ENCODE data around the gene SRP68. TPM values are rescaled to one million over a fixed set of nuclear protein-coding genes. Genes with fewer than 3 reads are reported as not detected.
"Not testable (repeated sequence)": the region's sequence is repeated elsewhere in the genome, so short reads cannot be mapped to it uniquely, and the experiment has no call there.

SRP68 gene
- polyA plus RNA-seq, 1 of the 3 experiments (the other 2 are of a cell fraction), result 76.8 TPM

- no peaks in the 10 kb centered on the region for H3K27me3 ChIP-seq (ENCODE audit: insufficient read depth)
- H3K4me3 ChIP-seq (ENCODE audit: low read depth in 2 of 2, low read length in 1 of 2), result no peak overlapping the region
- peaks cover 52 to 70% of the 10 kb centered on the region in 2 experiments for H3K36me3 ChIP-seq (replicated peaks in 1 of 2; ENCODE audit: control insufficient read depth in 1 of 2, insufficient read depth in 2 of 2, low read length in 1 of 2)
- H2AFZ ChIP-seq (ENCODE audit: low read depth), result no peak overlapping the region
- peaks cover 51% of the 10 kb centered on the region for H3K79me2 ChIP-seq (ENCODE audit: insufficient read depth)
- CTCF ChIA-PET, result interaction anchor here (0.8 to 3.3 kb wide), 5 partner anchors 52 to 234 kb away, joined by 3 to 16 read pairs (median 4); no protein-coding TSS in a partner anchor
- H3K9me3 ChIP-seq, result no peaks in the 10 kb centered on the region
- H3K4me2 ChIP-seq, result no peak overlapping the region
- peaks cover 0 to 2% of the 10 kb centered on the region in 2 experiments; a peak in 1 of 4 replicates for H3K4me1 ChIP-seq (ENCODE audit: control insufficient read depth in 1 of 2, insufficient read depth in 2 of 2, low read depth in 1 of 2, low read length in 1 of 2)
- POLR2A ChIA-PET, result interaction anchor here (0.6 kb wide), 1 partner anchor 297 kb away, joined by 6 read pairs; no protein-coding TSS in a partner anchor
- peaks cover 15% of the 10 kb centered on the region for H4K20me1 ChIP-seq (ENCODE audit: insufficient read depth)
- H3K9ac ChIP-seq, result no peak overlapping the region
- TF ChIP-seq YY1 (IDR thresholded peaks at IDR 0.05; ENCODE audit: low read depth), result no peak
- no peak for TF ChIP-seq IRF3 (IDR thresholded peaks at IDR 0.05; ENCODE audit: low read depth, low read length)
- TF ChIP-seq RFX5 (IDR thresholded peaks at IDR 0.05; ENCODE audit: low read length), result no peak
- no peak for TF ChIP-seq EZH2phosphoT487 (IDR thresholded peaks at IDR 0.05; ENCODE audit: borderline replicate concordance, low read depth)
- TF ChIP-seq TCF12 (IDR thresholded peaks at IDR 0.05), result no peak
- no peak for TF ChIP-seq MXI1 (IDR thresholded peaks at IDR 0.05; ENCODE audit: low read depth, low read length)
- no peak for TF ChIP-seq GABPA (IDR thresholded peaks at IDR 0.05; ENCODE audit: low read depth)
- TF ChIP-seq NRF1 (IDR thresholded peaks at IDR 0.05; ENCODE audit: low read depth, low read length), result no peak
- TF ChIP-seq FOXJ3 (CRISPR knock-in tag; IDR thresholded peaks at IDR 0.05), result no peak
- no peak for TF ChIP-seq TEAD4 (IDR thresholded peaks at IDR 0.05; ENCODE audit: borderline replicate concordance, insufficient read depth)
- TF ChIP-seq RCOR1 (IDR thresholded peaks at IDR 0.05; ENCODE audit: low read length), result no peak
- TF ChIP-seq POLR2AphosphoS5 (IDR thresholded peaks at IDR 0.05; ENCODE audit: low read depth, low read length), result no peak
- no peak for TF ChIP-seq RAD21 (IDR thresholded peaks at IDR 0.05; ENCODE audit: low read length)
- no peak for TF ChIP-seq FOXM1 (IDR thresholded peaks at IDR 0.05; ENCODE audit: low read depth)
- no peak for TF ChIP-seq CHD2 (IDR thresholded peaks at IDR 0.05; ENCODE audit: low read length, partially characterized antibody)
- no peak for TF ChIP-seq SIN3A (IDR thresholded peaks at IDR 0.05; ENCODE audit: borderline replicate concordance, low read depth, low read length)
- WGBS (ENCODE audit: low lambda C conversion rate), result 91% methylated on average over 4 of the region's 4 CpGs
- peaks cover 9% of the 10 kb centered on the region for H3F3A ChIP-seq (replicated peaks; ENCODE audit: insufficient read depth)
- no peaks in the 10 kb centered on the region for H3K9me2 ChIP-seq
- no peak for DNase-seq
- no peak overlapping the region for H3K27ac ChIP-seq (ENCODE audit: low read depth in 2 of 2, low read length in 1 of 2)
Observed at GRCh38 chr17:76065775-76066174, 6.5 kb downstream of the SRP68 start.

GRCh38 chr17:76063875-76064546 lies 8.3 kb downstream of the SRP68 start:
- DNase-seq, result no peak
- Histone ChIP-seq H3K27me3 (ENCODE audit: insufficient read depth) (no peaks in the 10 kb centered on the region), H3K4me1 (ENCODE audit: control insufficient read depth in 1 of 2, insufficient read depth in 2 of 2, low read depth in 1 of 2, low read length in 1 of 2) (no peaks in the 10 kb centered on the region), H2AFZ (ENCODE audit: low read depth) (no peak overlapping the region), H3K9me2 (no peaks in the 10 kb centered on the region), H3K36me3 (replicated peaks in 1 of 2; ENCODE audit: control insufficient read depth in 1 of 2, insufficient read depth in 2 of 2, low read length in 1 of 2) (peaks cover 60 to 79% of the 10 kb centered on the region in 2 experiments), H3K79me2 (ENCODE audit: insufficient read depth) (peaks cover 33% of the 10 kb centered on the region), H3K9ac (no peak overlapping the region), H3K4me2 (no peak overlapping the region), H3K9me3 (no peaks in the 10 kb centered on the region), H3K4me3 (ENCODE audit: low read depth in 2 of 2, low read length in 1 of 2) (no peak overlapping the region), H4K20me1 (ENCODE audit: insufficient read depth) (peaks cover 9% of the 10 kb centered on the region), H3F3A (replicated peaks; ENCODE audit: insufficient read depth) (peaks cover 9% of the 10 kb centered on the region), H3K27ac (ENCODE audit: low read depth in 2 of 2, low read length in 1 of 2) (no peak overlapping the region)
- 94% methylated on average over 15 of the region's 15 CpGs for WGBS (ENCODE audit: low lambda C conversion rate)
- ChIA-PET CTCF (interaction anchor here (0.9 to 3.3 kb wide), 5 partner anchors 8 to 215 kb away, joined by 3 to 16 read pairs (median 6); partner anchors contain the start of gene SRP68), POLR2A (no interaction called here)
- TF ChIP-seq GABPA (IDR thresholded peaks at IDR 0.05; ENCODE audit: low read depth), result no peak
- TF ChIP-seq TEAD4 (IDR thresholded peaks at IDR 0.05; ENCODE audit: borderline replicate concordance, insufficient read depth), result no peak
- no peak for TF ChIP-seq RXRA (IDR thresholded peaks at IDR 0.05; ENCODE audit: borderline replicate concordance, low read depth)
- no peak for TF ChIP-seq TCF12 (IDR thresholded peaks at IDR 0.05)
- TF ChIP-seq ZBTB33 (IDR thresholded peaks at IDR 0.05; ENCODE audit: borderline replicate concordance, low read depth), result no peak

GRCh38 chr17:76058264-76058663 lies 14.1 kb downstream of the SRP68 start:
- peaks cover 54 to 75% of the 10 kb centered on the region in 2 experiments for H3K36me3 ChIP-seq (replicated peaks in 1 of 2; ENCODE audit: control insufficient read depth in 1 of 2, insufficient read depth in 2 of 2, low read length in 1 of 2)
- H3K27me3 ChIP-seq (ENCODE audit: insufficient read depth); H3K9ac ChIP-seq; DNase-seq; H3F3A ChIP-seq (replicated peaks; ENCODE audit: insufficient read depth); H3K79me2 ChIP-seq (ENCODE audit: insufficient read depth); H3K9me2 ChIP-seq; H2AFZ ChIP-seq (ENCODE audit: low read depth); H3K27ac ChIP-seq (ENCODE audit: low read depth in 2 of 2, low read length in 1 of 2); H3K4me2 ChIP-seq; H3K4me1 ChIP-seq (ENCODE audit: control insufficient read depth in 1 of 2, insufficient read depth in 2 of 2, low read depth in 1 of 2, low read length in 1 of 2); H4K20me1 ChIP-seq (ENCODE audit: insufficient read depth); H3K9me3 ChIP-seq; POLR2A ChIA-PET; H3K4me3 ChIP-seq (ENCODE audit: low read depth in 2 of 2, low read length in 1 of 2): not testable (repeated sequence)
- 90% methylated on average over 6 of the region's 6 CpGs for WGBS (ENCODE audit: low lambda C conversion rate)
- CTCF ChIA-PET, result interaction anchor here (0.7 to 3.9 kb wide), 4 partner anchors 11 to 889 kb away, joined by 3 to 18 read pairs (median 3); no protein-coding TSS in a partner anchor
